Esophagus (tissue), 2 donors: Measurements from ENCODE around the gene KPNA4. TPM values are rescaled to one million over a fixed set of nuclear protein-coding genes. Genes with fewer than 3 reads are reported as not detected.
"Not testable (repeated sequence)": the region's sequence is repeated elsewhere in the genome, so short reads cannot be mapped to it uniquely, and the experiment has no call there.

Source experiments
- H3K27ac ChIP-seq, 2 donors: one replicate each; pipeline ENCODE4 v1.5.1; 2013; ENCODE audit warnings: low read depth in 2 of 2, mild to moderate bottlenecking in 2 of 2, inconsistent platforms in 1 of 2, low read length in 1 of 2, moderate library complexity in 1 of 2
- H3K27me3 ChIP-seq, 2 donors: one replicate each; pipeline ENCODE4 v1.6.1; 2013; ENCODE audit warnings: low read length in 2 of 2, control low read depth in 1 of 2, mild to moderate bottlenecking in 1 of 2; ENCODE audit not compliant: insufficient read depth in 2 of 2, control insufficient read depth in 1 of 2
- H3K36me3 ChIP-seq, 2 donors: one replicate each; pipeline ENCODE4 v1.6.1; 2013; ENCODE audit warnings: low read length in 1 of 2; ENCODE audit not compliant: control insufficient read depth in 2 of 2, insufficient read depth in 2 of 2
- H3K4me1 ChIP-seq, 2 donors: one replicate each; pipeline ENCODE4 v1.6.1; 2013; ENCODE audit warnings: low read length in 1 of 2; ENCODE audit not compliant: control insufficient read depth in 2 of 2, insufficient read depth in 2 of 2
- H3K4me3 ChIP-seq, 2 donors: one replicate each; pipeline ENCODE4 v1.5.1; 2013; ENCODE audit warnings: low read length in 2 of 2, mild to moderate bottlenecking in 2 of 2, low read depth in 1 of 2, moderate library complexity in 1 of 2
- H3K9me3 ChIP-seq, 2 donors: one replicate each; pipeline ENCODE4 v1.6.1; 2013; ENCODE audit warnings: mild to moderate bottlenecking in 2 of 2, low read depth in 1 of 2, low read length in 1 of 2, moderate library complexity in 1 of 2; ENCODE audit not compliant: control insufficient read depth in 2 of 2, insufficient read depth in 1 of 2
- WGBS, 2 donors: extraction: QIAGEN DNeasy Blood & Tissue Kit; methylation state at CpG; one replicate each; pipeline ENCODE4 v1.1.7; 2013; 5-methylcytosine and 5-hydroxymethylcytosine counted together
- polyA plus RNA-seq, 2 donors: library from polyadenylated mRNA; stranded (reverse); fragments of 200-250 nt; gene quantifications; one replicate each; pipeline ENCODE4 v1.2.3, GENCODE V29; 2013
- donor health status: healthy with polysubstance abuse.
- donor health status: Bipolar disorder and iron deficiency.

KPNA4 gene
- polyA plus RNA-seq, 2 donors, result 13.7 to 16.3 TPM

- 74 to 82% methylated on average over 2 of the region's 2 CpGs for WGBS, 2 donors
- Histone ChIP-seq H3K4me1 (no peaks in the 10 kb centered on the region), H3K9me3 (peaks cover 4 to 11% of the 10 kb centered on the region in 2 donors), H3K4me3 (no peak overlapping the region), H3K27me3 (no peaks in the 10 kb centered on the region), H3K36me3 (no peaks in the 10 kb centered on the region), H3K27ac (no peak overlapping the region)
Measured at GRCh38 chr3:160471892-160472291, 93.5 kb downstream of the KPNA4 start.

- Histone ChIP-seq H3K9me3 (peaks cover 4 to 11% of the 10 kb centered on the region in 2 donors), H3K4me3 (no peak overlapping the region), H3K27ac (no peak overlapping the region), H3K36me3 (no peaks in the 10 kb centered on the region), H3K4me1 (no peaks in the 10 kb centered on the region), H3K27me3 (no peaks in the 10 kb centered on the region)
- 77 to 82% methylated on average over 5 of the region's 5 CpGs for WGBS, 2 donors
Measured at GRCh38 chr3:160470181-160470580, 95.2 kb downstream of the KPNA4 start.

DNA sequence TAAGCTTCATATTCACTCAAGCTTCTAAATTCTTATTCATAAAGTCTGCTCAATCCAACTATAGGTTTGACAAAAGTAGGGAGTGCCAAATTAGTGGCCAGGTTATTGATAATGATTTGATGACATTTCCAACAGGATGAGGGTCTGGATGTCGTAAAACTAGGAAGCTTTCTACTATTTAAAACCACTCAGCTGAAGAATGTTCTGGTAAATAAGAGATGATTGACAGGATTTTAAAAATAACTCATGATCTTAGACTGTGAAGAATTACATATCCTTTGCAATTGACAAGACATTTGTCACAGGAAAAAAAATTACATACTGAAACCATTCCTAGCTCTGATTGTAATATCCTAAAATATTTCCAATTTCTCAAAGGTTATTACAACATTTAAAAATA, 100.4 kb downstream of the KPNA4 start:
- Histone ChIP-seq H3K4me1 (no peaks in the 10 kb centered on the region), H3K36me3 (no peaks in the 10 kb centered on the region), H3K9me3 (peaks cover under 1 to 2% of the 10 kb centered on the region in 2 donors), H3K4me3 (no peak overlapping the region), H3K27ac (no peak overlapping the region), H3K27me3 (no peaks in the 10 kb centered on the region)
- 70 to 78% methylated on average over 1 of the region's 1 CpG for WGBS, 2 donors

DNA sequence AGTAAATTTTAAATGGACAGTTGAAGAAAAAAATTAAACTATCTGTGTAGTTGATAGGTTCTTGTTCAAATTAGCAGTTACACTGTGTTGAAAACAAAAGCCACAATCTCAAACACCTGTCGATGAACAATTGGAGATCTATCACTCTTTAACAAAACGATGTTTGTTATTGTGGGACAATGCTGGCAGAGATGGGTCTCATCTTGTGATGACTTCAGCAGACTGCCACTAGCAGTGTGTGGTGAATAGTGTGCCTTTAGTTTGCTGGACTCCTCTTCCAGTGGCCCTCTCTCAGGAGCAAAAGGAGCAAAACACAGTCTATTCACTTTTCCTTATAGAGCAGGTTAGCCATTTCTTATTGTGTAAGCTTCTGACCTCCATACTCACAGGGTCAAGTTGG, 101.0 kb downstream of the KPNA4 start:
- Histone ChIP-seq H3K27ac (no peak overlapping the region), H3K36me3 (no peaks in the 10 kb centered on the region), H3K4me3 (no peak overlapping the region), H3K27me3 (no peaks in the 10 kb centered on the region), H3K4me1 (no peaks in the 10 kb centered on the region), H3K9me3 (peaks cover 0 to 3% of the 10 kb centered on the region in 2 donors)
- WGBS, 2 donors, result 74 to 80% methylated on average over 2 of the region's 2 CpGs

DNA sequence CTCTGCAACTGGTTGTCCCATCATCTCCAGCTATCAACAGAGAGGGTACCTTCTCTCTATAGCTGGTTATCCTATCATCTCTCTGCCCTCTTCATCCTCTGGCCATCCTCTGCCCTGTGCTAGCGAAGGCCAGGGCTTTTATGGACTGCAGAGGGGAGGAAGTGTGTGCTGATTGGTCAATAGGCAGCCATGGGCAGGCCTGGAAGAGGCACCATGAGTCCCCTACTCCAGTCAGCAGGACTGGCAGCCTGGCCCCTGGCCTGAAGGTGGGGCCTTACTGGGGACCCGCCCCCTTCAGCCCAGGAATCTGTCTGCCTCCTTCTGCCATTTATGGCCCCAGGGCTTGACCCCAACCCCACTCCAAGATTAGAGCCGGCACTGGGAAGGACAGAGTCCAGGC, 105.3 kb downstream of the KPNA4 start:
- WGBS, 2 donors, result 85 to 92% methylated on average over 3 of the region's 3 CpGs
- Histone ChIP-seq H3K27me3 (no peaks in the 10 kb centered on the region), H3K36me3 (no peaks in the 10 kb centered on the region), H3K27ac (no peak overlapping the region), H3K4me1 (no peaks in the 10 kb centered on the region), H3K4me3 (no peak overlapping the region), H3K9me3 (peaks cover 0 to 3% of the 10 kb centered on the region in 2 donors)

DNA sequence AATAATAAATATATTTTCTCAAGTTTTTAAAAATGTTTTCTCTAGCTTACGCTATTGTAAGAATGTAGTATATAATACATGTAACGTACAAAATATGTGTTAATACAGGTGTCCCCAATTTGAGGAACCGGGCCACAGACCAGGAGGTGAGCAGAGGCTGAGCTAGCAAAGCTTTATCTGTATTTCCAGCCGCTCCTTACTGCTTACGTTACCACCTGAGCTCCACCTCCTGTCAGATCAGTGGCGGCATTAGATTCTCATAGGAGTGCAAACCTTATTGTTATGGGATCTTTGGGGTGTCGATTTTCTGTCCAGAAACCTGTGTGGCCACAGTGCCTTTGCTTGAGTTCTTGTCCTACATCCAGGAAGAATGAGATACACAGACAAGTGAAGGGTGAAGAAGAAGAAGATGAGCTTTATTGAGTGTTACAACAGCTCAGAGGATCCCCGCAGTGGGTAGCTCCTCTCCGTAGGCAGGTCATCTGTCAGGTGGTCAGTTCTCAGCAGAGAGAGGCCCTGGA, 105.9 kb downstream of the KPNA4 start:
- no peaks in the 10 kb centered on the region for H3K27me3 ChIP-seq
- 94% methylated on average over 9 of the region's 9 CpGs for WGBS, 2 donors
- no peaks in the 10 kb centered on the region for H3K36me3 ChIP-seq
- peaks cover 0 to 3% of the 10 kb centered on the region in 2 donors for H3K9me3 ChIP-seq
- no peaks in the 10 kb centered on the region for H3K4me1 ChIP-seq
- no peak overlapping the region for H3K27ac ChIP-seq
- no peak overlapping the region for H3K4me3 ChIP-seq

DNA sequence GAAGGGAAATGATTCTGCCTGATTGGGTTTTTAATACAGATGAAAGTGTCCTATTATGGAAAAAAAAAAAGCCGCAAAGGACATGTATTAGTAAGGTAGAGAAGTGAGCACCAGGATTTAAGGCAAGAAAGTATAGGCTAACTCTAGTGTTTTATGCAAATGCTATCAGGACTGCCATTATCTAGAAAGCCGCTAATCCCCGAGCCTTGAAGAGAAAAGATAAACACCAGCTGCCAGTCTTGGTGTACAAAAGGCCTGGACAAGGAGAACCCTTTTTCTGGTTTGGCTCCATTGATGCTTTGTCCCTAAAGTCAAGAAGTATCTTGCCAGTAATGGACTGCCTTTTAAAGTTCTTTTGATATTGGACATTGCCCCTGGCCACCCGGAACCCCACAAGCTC, 107.2 kb downstream of the KPNA4 start:
- Histone ChIP-seq H3K36me3 (no peaks in the 10 kb centered on the region), H3K4me3 (no peak overlapping the region), H3K9me3 (peaks cover 0 to 3% of the 10 kb centered on the region in 2 donors), H3K27ac (no peak overlapping the region), H3K4me1 (no peaks in the 10 kb centered on the region), H3K27me3 (no peaks in the 10 kb centered on the region)
- 64 to 80% methylated on average over 4 of the region's 4 CpGs for WGBS, 2 donors

DNA sequence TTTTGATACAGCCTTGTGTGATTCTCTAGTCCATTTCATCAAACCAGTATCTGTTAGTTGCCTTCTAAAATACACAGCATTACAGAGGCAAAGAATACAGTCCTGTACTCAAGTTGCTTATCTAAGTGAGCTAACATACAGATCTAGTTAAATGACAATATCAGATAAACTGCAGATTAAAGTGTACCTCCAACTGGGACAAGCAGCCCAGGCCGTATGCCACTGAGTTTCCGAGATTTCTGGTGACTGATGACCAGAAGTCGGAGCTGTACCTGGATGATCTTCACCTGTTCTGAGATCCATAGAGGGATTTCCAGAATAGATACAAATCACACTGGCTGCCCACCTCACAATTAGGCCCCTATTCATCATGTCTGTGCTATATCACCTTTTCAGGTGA, 109.5 kb downstream of the KPNA4 start:
- Histone ChIP-seq H3K27ac (no peak overlapping the region), H3K4me1 (no peaks in the 10 kb centered on the region), H3K27me3 (no peaks in the 10 kb centered on the region), H3K36me3 (no peaks in the 10 kb centered on the region), H3K9me3 (peaks cover 0 to 3% of the 10 kb centered on the region in 2 donors), H3K4me3 (no peak overlapping the region)
- WGBS, 2 donors, result 84 to 91% methylated on average over 3 of the region's 3 CpGs

DNA sequence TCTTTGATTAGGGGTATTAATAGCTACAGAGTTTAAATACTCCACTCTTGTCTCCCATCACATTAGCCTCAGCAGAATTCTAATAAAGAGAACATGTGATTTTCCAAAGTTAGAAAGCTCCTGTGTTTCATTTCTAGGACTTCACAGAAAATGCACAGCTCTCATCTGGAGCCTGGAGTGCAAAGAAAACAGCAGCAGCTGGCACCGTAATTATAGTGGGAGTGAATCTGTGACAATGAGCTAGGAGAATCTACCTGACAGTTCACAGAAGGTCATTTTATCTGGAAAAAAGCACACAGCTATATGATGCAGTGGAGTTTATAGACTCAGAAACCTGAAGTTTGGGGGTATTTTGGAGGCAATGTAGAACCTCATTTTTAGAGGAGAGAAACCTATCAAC, 110.4 kb downstream of the KPNA4 start:
- no peaks in the 10 kb centered on the region for H3K27me3 ChIP-seq
- peaks cover 0 to 5% of the 10 kb centered on the region in 2 donors for H3K9me3 ChIP-seq
- WGBS, 2 donors, result 63 to 76% methylated on average over 1 of the region's 1 CpG
- no peak overlapping the region for H3K4me3 ChIP-seq
- H3K36me3 ChIP-seq, result no peaks in the 10 kb centered on the region
- peaks cover 0 to 1% of the 10 kb centered on the region in 2 donors for H3K4me1 ChIP-seq
- no peak overlapping the region for H3K27ac ChIP-seq

- not testable (repeated sequence) for H3K27ac ChIP-seq, H3K27me3 ChIP-seq, H3K4me3 ChIP-seq, H3K36me3 ChIP-seq, H3K4me1 ChIP-seq, H3K9me3 ChIP-seq
- WGBS, 2 donors, result 94 to 98% methylated on average over 19 of the region's 19 CpGs
Measured at GRCh38 chr3:160452251-160452650, 113.1 kb downstream of the KPNA4 start.
